ENCODE data around the gene TGM5. TPM values are rescaled to one million over a fixed set of nuclear protein-coding genes. Genes with fewer than 3 reads are reported as not detected.

TGM5 gene
- total RNA-seq, 1 experiment from 2014 or later = not detected

DNA sequence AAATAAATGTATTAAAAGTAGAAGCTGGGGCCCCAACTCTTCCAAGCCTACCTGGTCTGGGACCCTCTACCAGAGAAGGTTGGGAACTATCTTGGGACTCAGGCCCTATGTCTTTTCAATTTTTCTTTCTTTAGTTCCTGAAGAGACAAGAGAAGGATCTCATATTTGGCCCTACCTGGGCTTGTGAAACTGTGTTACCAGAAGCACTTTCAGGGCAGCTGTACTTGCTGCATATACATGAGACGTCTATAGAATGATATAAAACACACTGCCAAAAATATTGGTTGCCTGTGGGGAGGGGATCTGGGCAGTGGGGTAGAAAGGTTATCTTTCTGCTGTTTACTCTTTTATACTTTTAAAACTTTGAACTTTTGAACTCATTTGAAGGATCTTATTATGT is 45.3 kb downstream of the TGM5 start:
- no peaks in the 10 kb centered on the region for H3K9me3 ChIP-seq (ENCODE audit: control insufficient read depth in 1 of 2, insufficient read depth in 1 of 2, low read depth in 1 of 2, low read length in 2 of 2)
- POLR2A ChIA-PET = no interaction called here
- no peaks in the 10 kb centered on the region for H3K4me1 ChIP-seq (ENCODE audit: control insufficient read depth in 1 of 2, insufficient read depth in 2 of 2, low read length in 2 of 2)
- no peaks in the 10 kb centered on the region for H3K36me3 ChIP-seq (ENCODE audit: control insufficient read depth in 1 of 2, insufficient read depth in 2 of 2, low read length in 2 of 2)
- H3K27me3 ChIP-seq (ENCODE audit: insufficient read depth, low read length) = no peaks in the 10 kb centered on the region
- BruUV-seq (replicated peaks) = no TSS peak
- H3K4me2 ChIP-seq (ENCODE audit: low read length) = no peak overlapping the region
- ATAC-seq (no peak), DNase-seq (ENCODE audit: low read depth, low spot score) (no peak)
- no peak overlapping the region for H3K4me3 ChIP-seq (replicated peaks in 1 of 2; ENCODE audit: low read depth in 1 of 2, low read length in 2 of 2)
- H3K27ac ChIP-seq (ENCODE audit: low read depth, low read length) = no peak overlapping the region
- no peak overlapping the region for H2AFZ ChIP-seq (ENCODE audit: low read depth, low read length, poor library complexity, severe bottlenecking)
- CTCF ChIA-PET = interaction anchor here (2.2 kb wide), 1 partner anchor 17 kb away, joined by 4 read pairs; no protein-coding TSS in a partner anchor
- no peaks in the 10 kb centered on the region for H4K20me1 ChIP-seq (ENCODE audit: insufficient read depth)
- RAD21 ChIA-PET (ENCODE audit: low non-redundant PET in 1 of 2, low total read pairs in 2 of 2, uncharacterized antibody in 2 of 2, unreplicated experiment in 2 of 2) = no interaction called here
- H3K9me2 ChIP-seq (ENCODE audit: insufficient read depth) = no peaks in the 10 kb centered on the region
- TF ChIP-seq POLR2A (IDR thresholded peaks at IDR 0.05; ENCODE audit: borderline replicate concordance, extremely low read depth, insufficient read depth, insufficient read length) (no peak), TCF7L2 (IDR thresholded peaks at IDR 0.05; ENCODE audit: borderline replicate concordance, extremely low read depth, insufficient read depth, insufficient read length) (no peak), YY1 (IDR thresholded peaks at IDR 0.05; ENCODE audit: extremely low read depth, insufficient replicate concordance, low read depth, low read length) (no peak), EZH2phosphoT487 (IDR thresholded peaks at IDR 0.05; ENCODE audit: borderline replicate concordance) (no peak), EGR1 (IDR thresholded peaks at IDR 0.05; ENCODE audit: low read depth) (no peak), SRF (IDR thresholded peaks at IDR 0.05; ENCODE audit: low read depth) (no peak), ZFX (IDR thresholded peaks at IDR 0.05) (no peak), RAD21 (IDR thresholded peaks at IDR 0.05; ENCODE audit: low read depth) (no peak), SP1 (IDR thresholded peaks at IDR 0.05; ENCODE audit: low read depth) (no peak), JUND (IDR thresholded peaks at IDR 0.05) (no peak), ZNF274 (IDR thresholded peaks at IDR 0.05; ENCODE audit: low read depth, low read length) (no peak), ELF1 (IDR thresholded peaks at IDR 0.05; ENCODE audit: borderline replicate concordance, low read depth) (no peak), CBX3 (IDR thresholded peaks at IDR 0.05; ENCODE audit: low read depth) (no peak), EZH2 (IDR thresholded peaks at IDR 0.05) (no peak), CEBPB (IDR thresholded peaks at IDR 0.05; ENCODE audit: low read depth) (no peak), SIN3A (IDR thresholded peaks at IDR 0.05; ENCODE audit: low read depth) (no peak)
- TF ChIP-seq, protein P1, sequence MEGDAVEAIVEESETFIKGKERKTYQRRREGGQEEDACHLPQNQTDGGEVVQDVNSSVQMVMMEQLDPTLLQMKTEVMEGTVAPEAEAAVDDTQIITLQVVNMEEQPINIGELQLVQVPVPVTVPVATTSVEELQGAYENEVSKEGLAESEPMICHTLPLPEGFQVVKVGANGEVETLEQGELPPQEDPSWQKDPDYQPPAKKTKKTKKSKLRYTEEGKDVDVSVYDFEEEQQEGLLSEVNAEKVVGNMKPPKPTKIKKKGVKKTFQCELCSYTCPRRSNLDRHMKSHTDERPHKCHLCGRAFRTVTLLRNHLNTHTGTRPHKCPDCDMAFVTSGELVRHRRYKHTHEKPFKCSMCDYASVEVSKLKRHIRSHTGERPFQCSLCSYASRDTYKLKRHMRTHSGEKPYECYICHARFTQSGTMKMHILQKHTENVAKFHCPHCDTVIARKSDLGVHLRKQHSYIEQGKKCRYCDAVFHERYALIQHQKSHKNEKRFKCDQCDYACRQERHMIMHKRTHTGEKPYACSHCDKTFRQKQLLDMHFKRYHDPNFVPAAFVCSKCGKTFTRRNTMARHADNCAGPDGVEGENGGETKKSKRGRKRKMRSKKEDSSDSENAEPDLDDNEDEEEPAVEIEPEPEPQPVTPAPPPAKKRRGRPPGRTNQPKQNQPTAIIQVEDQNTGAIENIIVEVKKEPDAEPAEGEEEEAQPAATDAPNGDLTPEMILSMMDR (IDR thresholded peaks at IDR 0.05 in 2 of 3, conservative IDR thresholded peaks at IDR 0.05 in 1 of 3; ENCODE audit: borderline replicate concordance in 1 of 3, insufficient read depth in 1 of 3, low read depth in 2 of 3, low read length in 2 of 3) = no peak
- TF ChIP-seq, protein P2, sequence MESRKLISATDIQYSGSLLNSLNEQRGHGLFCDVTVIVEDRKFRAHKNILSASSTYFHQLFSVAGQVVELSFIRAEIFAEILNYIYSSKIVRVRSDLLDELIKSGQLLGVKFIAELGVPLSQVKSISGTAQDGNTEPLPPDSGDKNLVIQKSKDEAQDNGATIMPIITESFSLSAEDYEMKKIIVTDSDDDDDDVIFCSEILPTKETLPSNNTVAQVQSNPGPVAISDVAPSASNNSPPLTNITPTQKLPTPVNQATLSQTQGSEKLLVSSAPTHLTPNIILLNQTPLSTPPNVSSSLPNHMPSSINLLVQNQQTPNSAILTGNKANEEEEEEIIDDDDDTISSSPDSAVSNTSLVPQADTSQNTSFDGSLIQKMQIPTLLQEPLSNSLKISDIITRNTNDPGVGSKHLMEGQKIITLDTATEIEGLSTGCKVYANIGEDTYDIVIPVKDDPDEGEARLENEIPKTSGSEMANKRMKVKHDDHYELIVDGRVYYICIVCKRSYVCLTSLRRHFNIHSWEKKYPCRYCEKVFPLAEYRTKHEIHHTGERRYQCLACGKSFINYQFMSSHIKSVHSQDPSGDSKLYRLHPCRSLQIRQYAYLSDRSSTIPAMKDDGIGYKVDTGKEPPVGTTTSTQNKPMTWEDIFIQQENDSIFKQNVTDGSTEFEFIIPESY (IDR thresholded peaks at IDR 0.05; ENCODE audit: extremely low read depth, insufficient replicate concordance, low read length) = no peak
- TF ChIP-seq, protein P3, sequence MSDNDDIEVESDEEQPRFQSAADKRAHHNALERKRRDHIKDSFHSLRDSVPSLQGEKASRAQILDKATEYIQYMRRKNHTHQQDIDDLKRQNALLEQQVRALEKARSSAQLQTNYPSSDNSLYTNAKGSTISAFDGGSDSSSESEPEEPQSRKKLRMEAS (IDR thresholded peaks at IDR 0.05) = no peak
- TF ChIP-seq, protein P4, sequence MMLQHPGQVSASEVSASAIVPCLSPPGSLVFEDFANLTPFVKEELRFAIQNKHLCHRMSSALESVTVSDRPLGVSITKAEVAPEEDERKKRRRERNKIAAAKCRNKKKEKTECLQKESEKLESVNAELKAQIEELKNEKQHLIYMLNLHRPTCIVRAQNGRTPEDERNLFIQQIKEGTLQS (IDR thresholded peaks at IDR 0.05) = no peak
- H3K79me2 ChIP-seq (ENCODE audit: insufficient read depth, low read length) = no peaks in the 10 kb centered on the region
- intact Hi-C loops (cut with micrococcal nuclease) = no loop called here
- H3K9ac ChIP-seq (ENCODE audit: low read length) = no peak overlapping the region
